ENCODE results near the gene KLF5.

KLF5 gene

DNA sequence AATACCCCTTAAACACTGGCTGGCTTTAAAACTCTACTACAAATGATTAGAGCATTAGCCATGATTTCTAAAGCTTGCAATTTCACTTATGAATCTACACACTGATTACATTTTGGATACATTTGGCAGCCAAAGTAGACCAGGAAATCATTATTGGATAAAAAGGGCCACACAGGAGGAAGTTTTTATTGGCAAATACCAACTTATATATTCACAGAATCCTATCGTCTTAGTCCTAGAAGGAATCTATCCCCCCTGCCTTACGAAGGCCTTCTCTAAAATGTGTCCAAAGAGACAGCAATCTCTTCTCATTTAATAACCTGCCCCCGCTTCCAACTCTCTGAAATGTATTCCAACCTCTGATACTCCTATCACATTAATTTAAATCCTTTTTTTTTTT lies 52.5 kb downstream of the KLF5 start:
- no peak overlapping the region for H3K27ac ChIP-seq
- TF ChIP-seq, protein P1, sequence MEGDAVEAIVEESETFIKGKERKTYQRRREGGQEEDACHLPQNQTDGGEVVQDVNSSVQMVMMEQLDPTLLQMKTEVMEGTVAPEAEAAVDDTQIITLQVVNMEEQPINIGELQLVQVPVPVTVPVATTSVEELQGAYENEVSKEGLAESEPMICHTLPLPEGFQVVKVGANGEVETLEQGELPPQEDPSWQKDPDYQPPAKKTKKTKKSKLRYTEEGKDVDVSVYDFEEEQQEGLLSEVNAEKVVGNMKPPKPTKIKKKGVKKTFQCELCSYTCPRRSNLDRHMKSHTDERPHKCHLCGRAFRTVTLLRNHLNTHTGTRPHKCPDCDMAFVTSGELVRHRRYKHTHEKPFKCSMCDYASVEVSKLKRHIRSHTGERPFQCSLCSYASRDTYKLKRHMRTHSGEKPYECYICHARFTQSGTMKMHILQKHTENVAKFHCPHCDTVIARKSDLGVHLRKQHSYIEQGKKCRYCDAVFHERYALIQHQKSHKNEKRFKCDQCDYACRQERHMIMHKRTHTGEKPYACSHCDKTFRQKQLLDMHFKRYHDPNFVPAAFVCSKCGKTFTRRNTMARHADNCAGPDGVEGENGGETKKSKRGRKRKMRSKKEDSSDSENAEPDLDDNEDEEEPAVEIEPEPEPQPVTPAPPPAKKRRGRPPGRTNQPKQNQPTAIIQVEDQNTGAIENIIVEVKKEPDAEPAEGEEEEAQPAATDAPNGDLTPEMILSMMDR (conservative IDR thresholded peaks at IDR 0.05; ENCODE audit: low read depth) = no peak
- ChIA-PET POLR2A (ENCODE audit: low non-redundant PET) (no interaction called here), CTCF (no interaction called here)
- no peak for DNase-seq (ENCODE audit: low spot score)

DNA sequence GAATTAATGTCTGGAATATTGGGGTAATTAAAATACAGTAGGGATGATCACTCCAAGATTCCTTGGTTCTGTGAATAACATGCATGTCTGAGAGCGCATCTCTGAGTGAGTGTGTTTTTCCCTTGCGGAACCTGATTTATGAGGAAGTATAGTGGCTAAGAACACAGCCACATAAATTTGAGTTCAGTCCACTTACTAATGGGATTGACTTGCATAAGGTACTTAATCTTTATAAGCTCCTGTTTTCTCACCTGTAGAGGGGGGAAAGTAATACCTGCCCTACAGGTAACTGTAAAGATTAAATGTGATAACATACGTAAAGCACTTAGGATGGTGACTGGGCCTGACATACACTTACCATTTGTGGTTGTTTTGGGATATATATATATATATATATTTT lies 60.8 kb downstream of the KLF5 start:
- POLR2A ChIA-PET (ENCODE audit: low non-redundant PET) = no interaction called here
- TF ChIP-seq, protein P1 (conservative IDR thresholded peaks at IDR 0.05; ENCODE audit: low read depth) = no peak
- no peak overlapping the region for H3K27ac ChIP-seq
- DNase-seq (ENCODE audit: low spot score) = no peak
- CTCF ChIA-PET = no interaction called here

Data from RWPE1 (cell line).